ENCODE results near the gene CCDC88B. TPM values are rescaled to one million over a fixed set of nuclear protein-coding genes. Genes with fewer than 3 reads are reported as not detected.
A peak's percentile ranks its signal among the peaks of the same experiment; 100 is the strongest.

CCDC88B gene
- total RNA-seq, 1 donor from 2014 or later, result 7.7 TPM

DNA sequence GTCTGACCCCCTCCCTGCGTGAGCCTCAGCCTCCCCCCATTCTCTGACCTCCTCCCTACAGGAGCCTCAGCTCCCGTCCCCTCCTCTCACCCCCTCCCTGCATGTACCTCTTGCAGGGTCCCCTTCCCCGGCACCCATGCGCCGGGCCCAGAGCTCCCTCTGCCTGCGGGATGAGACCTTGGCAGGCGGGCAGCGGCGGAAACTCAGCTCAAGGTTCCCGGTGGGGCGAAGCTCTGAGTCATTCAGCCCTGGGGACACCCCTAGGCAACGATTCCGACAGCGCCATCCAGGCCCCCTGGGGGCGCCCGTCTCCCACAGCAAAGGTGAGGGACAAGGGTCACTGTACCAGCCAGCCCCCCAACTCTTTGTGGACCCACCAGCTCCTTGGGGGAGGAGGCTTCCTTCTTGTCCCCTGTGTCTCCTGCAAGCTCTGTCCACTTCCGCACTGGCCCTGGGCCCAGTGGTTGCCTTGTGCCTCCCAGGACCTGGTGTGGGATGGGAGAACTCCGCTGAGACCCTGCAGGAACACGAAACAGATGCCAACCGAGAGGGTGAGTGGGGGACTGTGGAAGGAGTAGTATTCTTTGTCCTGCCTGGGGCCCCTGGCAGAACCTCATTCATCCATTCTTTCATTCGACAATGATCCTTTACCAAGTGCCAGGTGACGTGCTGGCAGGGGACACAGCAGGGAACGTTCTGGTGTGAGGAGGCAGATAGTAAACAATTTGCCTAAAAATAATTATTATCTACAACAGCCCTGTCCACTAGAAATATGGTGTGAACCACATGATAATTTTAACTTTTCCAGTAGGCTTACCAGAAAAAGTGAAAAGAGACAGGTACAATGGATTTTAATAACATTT lies 15.3 kb downstream of the CCDC88B start:
- intact Hi-C loops (cut with DNase I), result loop anchor here (5.0 kb wide), 1 partner anchor 38 kb away; the partner anchor contains the start of genes PRDX5 and TRMT112
- peak; percentile 76 for ATAC-seq (ENCODE audit: poor library complexity)
- peak; percentile 87 for DNase-seq

DNA sequence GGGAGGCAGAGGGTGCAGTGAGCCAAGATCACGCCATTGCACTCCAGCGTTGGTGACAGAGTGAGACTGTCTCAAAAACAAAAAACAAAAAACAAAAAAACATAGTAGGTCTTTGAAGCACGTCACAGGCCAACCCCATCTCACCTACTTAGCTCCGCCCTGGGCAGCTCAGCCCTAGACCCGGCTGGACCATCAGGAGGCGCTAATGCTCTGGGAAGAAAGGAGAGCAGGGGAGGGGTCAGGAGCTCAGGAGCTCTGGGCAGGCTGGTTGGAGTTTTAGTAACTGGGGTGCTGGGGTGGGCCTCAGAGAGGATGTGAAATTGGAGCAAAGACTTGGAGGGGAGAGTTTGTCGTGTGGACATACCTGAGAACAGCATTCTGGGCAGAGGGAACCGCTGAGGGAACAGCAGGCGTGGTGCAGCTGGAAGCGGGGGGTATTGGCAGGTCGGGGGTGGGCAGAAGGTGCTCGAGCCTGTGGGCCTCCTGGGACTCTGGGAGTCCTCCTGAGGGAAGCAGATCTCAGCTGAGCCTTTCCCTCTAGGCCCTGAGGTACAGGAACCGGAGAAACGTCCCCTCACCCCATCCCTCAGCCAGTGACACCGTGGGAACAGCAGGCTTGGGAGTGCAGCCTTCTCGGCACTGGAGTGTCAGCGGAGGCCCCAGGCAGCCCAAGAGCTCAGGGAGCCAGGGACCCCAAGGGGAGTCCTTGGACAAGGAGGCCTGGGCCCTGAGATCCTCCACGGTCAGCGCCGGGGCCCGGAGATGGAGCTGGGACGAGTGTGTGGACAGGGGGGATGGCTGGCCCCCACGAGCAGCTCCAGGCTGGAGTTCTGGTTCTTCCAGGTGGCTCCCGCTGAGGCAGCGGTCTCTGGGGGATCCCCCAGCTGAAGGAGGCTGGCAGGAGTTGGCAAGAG lies 16.8 kb downstream of the CCDC88B start:
- intact Hi-C loops (cut with DNase I), result loop anchor here (5.0 kb wide), 1 partner anchor 39 kb away; the partner anchor contains the start of genes PRDX5 and TRMT112
- ATAC-seq (ENCODE audit: poor library complexity) (no peak), DNase-seq (no peak)

DNA sequence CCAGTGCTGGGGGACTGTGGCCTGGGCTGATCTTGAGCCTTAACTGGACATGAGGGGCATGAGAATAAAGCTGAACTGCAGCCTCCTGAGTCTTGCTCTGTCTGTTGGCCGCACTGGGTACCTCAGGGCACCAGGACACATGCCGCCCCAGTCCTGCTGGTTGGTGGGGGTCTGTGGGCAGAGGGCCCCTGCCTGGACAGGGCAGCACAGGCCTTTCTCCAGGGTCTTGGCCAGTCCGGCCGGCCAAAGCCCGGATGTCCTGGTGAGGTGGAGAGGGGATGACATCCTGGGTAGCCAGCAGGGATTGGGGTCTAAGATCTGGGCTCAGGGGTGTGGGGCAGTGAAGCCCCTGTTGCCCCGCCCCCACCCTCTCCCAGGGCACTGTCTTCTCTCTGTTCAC lies 17.4 kb downstream of the CCDC88B start:
- DNase-seq (no peak), ATAC-seq (ENCODE audit: poor library complexity) (no peak)
- intact Hi-C loops (cut with DNase I), result loop anchor here (5.0 kb wide), 1 partner anchor 40 kb away; the partner anchor contains the start of genes PRDX5 and TRMT112

DNA sequence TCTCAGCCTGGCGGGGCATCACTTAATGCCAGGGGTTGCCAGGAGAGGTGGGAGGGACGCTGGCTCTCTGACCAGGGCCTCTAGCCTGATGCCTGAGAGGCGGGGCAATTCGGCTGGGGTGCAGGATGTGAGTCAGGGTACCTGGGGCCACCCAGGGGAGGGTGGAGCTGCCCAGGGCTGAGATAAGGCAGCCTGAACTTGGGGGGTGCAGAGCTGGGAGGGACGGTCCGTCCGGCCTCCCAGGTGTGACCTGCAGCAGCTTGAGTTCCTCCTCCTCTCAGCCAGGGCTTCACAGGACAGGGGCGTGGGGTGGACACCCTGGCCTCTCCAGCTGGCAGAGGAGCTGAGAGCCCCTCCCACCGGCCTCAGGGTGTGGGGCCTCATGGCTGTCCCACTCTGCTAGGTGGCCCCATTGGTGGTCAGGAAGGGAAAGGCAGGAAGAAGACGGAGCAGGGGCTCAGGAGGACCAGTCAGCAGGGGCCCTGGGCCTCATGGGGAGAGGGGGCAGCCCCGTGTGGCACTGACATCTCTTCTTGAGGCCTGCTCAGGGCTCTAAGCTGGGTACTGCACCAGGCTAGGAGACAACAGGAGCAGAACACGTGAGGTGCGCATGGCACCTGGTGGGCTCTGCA lies 18.0 kb downstream of the CCDC88B start:
- intact Hi-C loops (cut with DNase I), result loop anchor here (5.0 kb wide), 1 partner anchor 41 kb away; the partner anchor contains the start of genes PRDX5 and TRMT112
- no peak for ATAC-seq (ENCODE audit: poor library complexity)
- DNase-seq, result no peak

DNA sequence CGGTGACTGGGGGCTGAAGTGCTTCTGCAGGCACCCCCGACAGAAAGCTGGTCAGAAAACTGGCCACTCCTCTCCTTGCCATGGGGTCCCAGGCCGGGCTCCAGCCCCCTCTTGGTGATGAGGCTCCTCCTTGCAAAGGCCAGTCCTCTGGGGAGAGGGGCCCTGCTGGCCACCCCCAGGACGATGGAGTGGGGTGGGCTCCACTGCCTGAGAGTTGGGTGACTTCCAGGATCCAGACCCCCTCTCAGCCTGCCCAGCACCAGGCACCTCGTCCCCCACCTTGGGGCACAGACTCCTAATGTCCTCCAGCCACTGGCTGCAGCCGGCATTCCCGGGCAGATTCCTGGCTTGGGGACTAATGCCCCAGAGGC lies 18.5 kb downstream of the CCDC88B start:
- ATAC-seq (ENCODE audit: poor library complexity), result peak; percentile 23

DNA sequence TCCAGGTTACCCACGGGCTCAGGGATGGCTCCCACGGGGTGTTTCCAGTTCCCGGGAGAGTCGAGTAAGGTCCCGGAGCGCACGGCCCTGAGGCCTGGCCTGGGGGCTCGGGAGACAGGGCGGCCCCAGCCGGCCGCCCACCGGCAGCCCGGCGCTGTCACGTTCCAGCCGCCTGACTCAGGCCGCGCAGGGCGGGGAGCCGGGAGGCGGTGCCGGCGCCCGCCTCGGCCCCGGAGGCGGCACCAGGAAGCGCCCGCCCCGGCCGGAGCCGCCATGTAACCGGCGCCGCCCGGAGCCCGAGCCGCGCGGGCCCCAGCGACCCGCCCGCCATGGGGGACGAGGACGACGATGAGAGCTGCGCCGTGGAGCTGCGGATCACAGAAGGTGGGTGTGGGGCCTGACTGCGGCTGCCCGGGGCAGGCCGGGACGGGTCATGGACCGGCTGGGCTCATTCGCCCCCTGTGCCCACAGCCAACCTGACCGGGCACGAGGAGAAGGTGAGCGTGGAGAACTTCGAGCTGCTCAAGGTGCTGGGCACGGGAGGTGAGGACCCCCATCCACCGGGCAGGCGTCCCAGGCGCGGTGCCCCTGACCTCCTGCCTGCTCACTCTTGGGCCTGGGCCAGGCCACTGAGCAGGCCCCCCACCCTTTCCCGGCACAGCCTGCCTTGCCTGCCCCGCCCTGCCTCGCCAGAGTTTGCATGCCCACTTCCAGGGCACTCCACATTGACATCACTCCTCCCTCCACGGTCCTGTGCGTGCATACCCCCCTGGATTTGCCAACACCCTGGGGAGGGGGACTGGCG lies 19.1 kb downstream of the CCDC88B start, which contains the start of gene RPS6KA4:
Gene RPS6KA4, plus strand, starts transcription at position 256 of the 805 bp plus-strand sequence. Its CDS starts 74 bp downstream, at position 330.
- peak; percentile 77 for DNase-seq
- intact Hi-C loops (cut with DNase I), result loop anchor here (5.0 kb wide), 1 partner anchor 42 kb away; the partner anchor contains the start of genes PRDX5 and TRMT112
- peak; percentile 91 for ATAC-seq (ENCODE audit: poor library complexity)

More for the DNA sequence above, 18.5 kb downstream of the CCDC88B start:
- DNase-seq, result no peak
- intact Hi-C loops (cut with DNase I), result loop anchor here (5.0 kb wide), 1 partner anchor 41 kb away; the partner anchor contains the start of genes PRDX5 and TRMT112

DNA sequence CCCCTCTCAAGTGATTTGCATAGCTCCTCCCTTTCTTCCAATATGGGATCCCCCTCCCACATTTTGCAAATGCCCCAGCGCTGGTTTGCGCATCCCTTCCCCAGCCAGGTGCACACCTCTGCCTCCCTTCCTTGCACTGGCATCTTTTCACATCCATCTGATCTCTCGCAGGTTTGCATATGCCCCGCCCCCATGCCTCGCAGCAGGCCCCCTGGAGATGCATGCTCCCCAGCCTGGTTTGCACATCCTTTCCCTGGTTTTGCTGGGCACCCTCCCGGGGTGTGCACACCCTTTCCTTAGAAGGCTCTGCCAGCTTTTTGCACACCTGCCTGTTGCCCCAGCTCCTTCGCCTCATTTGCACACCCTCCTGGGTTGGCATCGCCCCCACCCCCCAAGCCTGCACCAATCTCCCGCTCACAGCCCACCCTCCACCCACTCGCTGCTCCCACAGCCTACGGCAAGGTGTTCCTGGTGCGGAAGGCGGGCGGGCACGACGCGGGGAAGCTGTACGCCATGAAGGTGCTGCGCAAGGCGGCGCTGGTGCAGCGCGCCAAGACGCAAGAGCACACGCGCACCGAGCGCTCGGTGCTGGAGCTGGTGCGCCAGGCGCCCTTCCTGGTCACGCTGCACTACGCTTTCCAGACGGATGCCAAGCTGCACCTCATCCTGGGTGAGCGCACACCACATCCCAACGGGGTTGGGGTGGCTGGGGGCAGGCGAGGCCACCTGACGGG lies 19.9 kb downstream of the CCDC88B start:
- no peak for ATAC-seq (ENCODE audit: poor library complexity)
- no peak for DNase-seq
- intact Hi-C loops (cut with DNase I), result loop anchor here (5.0 kb wide), 1 partner anchor 43 kb away; the partner anchor contains the start of genes PRDX5 and TRMT112

DNA sequence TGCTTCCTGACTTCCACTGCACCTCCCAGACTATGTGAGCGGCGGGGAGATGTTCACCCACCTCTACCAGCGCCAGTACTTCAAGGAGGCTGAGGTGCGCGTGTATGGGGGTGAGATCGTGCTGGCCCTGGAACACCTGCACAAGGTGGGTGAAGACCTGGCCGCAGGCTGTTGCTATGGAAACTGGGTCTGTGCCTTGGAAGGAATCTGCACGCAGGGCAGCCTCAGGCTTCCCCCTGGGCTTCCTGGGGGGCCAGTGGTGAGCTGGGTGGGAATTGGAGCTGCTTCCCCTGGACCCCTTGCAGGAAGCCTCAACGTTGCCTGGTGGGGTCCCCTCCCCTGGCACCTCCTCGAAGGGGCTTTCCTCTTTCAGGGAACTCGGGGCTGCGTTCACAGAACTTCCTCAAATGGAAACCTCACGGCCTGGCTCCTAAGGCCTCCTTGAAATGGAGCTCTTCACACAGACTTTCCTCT lies 20.5 kb downstream of the CCDC88B start:
- intact Hi-C loops (cut with DNase I), result no loop called here
- DNase-seq (no peak), ATAC-seq (ENCODE audit: poor library complexity) (no peak)

DNA sequence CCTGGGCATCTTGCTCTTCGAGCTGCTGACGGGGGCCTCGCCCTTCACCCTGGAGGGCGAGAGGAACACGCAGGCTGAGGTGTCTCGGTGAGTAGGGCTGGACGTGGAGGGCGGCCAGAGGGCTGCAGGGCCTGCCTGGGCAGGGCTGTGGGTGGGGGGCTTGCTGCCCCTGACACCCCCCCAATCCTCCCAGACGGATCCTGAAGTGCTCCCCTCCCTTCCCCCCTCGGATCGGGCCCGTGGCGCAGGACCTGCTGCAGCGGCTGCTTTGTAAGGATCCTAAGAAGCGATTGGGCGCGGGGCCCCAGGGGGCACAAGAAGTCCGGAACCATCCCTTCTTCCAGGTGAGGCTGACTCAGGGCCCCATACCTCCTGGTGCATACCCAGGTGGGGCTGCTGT lies 21.7 kb downstream of the CCDC88B start:
- no peak for DNase-seq
- no peak for ATAC-seq (ENCODE audit: poor library complexity)
- intact Hi-C loops (cut with DNase I), result no loop called here

DNA sequence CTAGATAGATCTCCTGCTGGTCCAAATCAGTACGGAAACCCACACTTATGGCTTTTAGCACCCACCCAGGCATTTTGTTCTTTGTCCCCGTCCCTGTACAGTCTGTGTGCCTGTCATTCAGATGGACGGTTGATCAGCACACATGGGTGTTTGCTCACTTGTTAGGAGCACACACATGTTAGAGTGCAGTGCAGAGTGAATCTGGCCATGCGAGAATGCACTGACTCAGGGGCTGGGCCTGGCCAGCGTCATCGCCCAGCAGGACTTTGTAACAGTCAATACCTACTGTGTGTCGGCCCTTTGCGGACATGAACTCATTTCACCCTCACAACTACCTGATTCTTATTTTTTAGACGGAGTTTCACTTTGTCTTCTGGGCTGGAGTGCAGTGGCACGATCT lies 22.3 kb downstream of the CCDC88B start:
- DNase-seq (no peak), ATAC-seq (ENCODE audit: poor library complexity) (no peak)
- intact Hi-C loops (cut with DNase I), result no loop called here

DNA sequence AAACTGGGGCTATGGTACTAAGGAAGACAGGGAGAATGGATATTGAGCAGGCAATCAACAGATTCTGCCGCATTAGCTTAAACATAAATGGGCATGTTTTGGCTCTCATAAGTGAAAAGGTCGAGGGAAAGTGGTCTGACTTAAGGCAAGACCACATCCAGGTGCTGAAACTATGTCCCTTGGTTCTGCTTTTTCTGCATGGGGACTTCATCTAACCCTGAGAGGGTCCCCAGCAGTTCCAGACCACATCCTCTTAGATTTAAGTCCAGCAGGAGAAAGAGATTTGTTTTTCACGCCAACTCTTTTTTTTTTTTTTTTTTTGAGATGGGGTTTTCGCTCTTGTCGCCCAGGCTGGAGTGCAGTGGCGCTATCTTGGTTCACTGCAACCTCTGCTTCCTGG lies 24.4 kb downstream of the CCDC88B start:
- no peak for ATAC-seq (ENCODE audit: poor library complexity)
- DNase-seq, result no peak
- intact Hi-C loops (cut with DNase I), result no loop called here

DNA sequence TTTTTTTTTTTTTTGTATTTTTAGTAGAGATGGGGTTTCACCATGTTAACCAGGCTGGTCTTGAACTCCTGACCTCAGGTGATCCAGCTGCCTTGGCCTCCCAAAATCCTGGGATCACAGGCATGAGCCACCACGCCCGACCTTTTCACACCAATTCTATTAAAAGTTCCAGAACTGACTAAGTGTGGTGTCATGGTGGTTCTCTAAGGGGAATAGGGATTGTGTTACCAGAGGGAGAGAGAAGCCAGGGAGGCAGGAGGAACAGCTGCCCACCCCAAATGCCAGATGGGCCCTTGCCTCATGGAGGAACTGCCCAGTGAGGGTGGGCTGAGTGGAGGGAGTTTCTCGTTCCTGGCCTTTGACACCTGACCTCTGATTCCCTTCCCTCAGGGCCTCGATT lies 24.9 kb downstream of the CCDC88B start:
- intact Hi-C loops (cut with DNase I), result no loop called here
- DNase-seq (no peak), ATAC-seq (ENCODE audit: poor library complexity) (no peak)

DNA sequence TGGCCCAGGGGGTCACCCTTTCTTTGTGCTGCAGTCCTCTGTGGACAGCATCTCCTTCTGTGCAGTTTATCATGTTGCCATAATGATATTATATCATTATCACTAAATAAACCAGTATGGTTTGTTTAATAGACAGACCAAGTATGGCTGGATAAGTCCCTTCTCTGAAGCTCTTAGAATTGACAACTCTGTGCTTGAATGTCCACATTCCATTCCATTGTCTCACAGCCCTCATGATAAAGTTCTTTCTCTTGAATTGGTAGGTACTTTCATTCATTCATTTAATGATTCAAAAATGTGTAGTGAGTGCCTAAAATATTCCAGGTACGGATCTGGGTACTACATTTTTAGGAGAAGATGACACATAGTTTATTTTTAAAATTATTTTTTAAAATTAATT lies 26.7 kb downstream of the CCDC88B start:
- ATAC-seq (ENCODE audit: poor library complexity), result no peak
- no peak for DNase-seq
- intact Hi-C loops (cut with DNase I), result no loop called here

DNA sequence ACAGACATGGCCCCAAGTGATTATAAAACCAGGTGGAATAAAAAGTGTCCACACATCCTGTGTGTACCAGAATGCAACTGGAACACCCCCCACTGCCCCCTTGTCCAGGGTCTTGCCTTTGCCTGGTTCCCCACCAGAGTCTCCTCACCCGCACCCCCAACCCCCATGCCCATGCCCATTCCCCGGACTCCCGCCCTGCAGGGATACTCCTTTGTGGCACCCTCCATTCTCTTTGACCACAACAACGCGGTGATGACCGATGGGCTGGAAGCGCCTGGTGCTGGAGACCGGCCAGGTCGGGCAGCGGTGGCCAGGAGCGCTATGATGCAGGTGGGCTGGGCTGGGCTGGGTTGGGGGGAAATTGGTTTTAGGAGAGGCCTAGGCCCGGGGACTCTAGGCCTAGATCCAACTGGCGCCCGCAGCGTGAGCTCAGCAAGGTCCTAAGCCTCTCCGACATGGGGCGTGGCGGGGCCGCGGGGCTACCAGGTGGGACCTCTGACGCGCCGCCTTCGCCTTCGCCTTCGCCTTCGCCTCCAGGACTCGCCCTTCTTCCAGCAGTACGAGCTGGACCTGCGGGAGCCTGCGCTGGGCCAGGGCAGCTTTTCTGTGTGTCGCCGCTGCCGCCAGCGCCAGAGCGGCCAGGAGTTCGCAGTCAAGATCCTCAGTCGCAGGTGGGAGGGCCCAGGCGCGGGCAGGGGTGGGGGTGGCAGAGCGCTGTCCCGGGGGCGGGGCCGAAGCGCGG lies 28.1 kb downstream of the CCDC88B start:
- no peak for DNase-seq
- intact Hi-C loops (cut with DNase I), result no loop called here
- ATAC-seq (ENCODE audit: poor library complexity), result no peak

DNA sequence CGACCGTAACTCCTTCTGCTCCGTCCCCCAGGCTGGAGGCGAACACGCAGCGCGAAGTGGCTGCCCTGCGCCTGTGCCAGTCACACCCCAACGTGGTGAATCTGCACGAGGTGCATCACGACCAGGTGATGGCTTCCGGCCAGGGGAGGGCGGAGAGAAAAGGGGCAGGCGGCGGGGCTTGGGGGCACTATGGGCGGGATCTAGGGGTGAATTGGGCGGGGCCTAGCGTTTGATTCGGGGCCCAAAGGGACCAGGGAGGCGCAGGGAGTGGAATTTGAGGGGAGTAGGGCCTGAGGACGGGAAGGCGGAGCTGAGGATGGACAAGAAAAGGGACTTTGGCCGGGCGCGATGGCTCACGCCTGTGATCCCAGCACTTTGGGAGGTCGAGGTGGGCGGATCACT lies 28.7 kb downstream of the CCDC88B start:
- no peak for ATAC-seq (ENCODE audit: poor library complexity)
- no peak for DNase-seq
- intact Hi-C loops (cut with DNase I), result no loop called here
